HG02610 (cell line): ENCODE data around the gene MRGPRG.
"Not testable (repeated sequence)": the region's sequence is repeated elsewhere in the genome, so short reads cannot be mapped to it uniquely, and the experiment has no call there.

Experiments used
- ATAC-seq: cut with Tn5 transposase; IDR thresholded peaks from one replicate; pipeline ENCODE4 v1.9.1; 2021; ENCODE audit warnings: mild to moderate bottlenecking, moderate library complexity; ENCODE audit not compliant: unreplicated experiment

Gene MRGPRG

GRCh38 chr11:3177931-3178330 is 40.7 kb downstream of the MRGPRG start:
- no peak for ATAC-seq

- no peak for ATAC-seq
These were observed 42.1 kb downstream of the MRGPRG start for GRCh38 chr11:3176487-3176886.

- no peak for ATAC-seq
These were observed 43.4 kb downstream of the MRGPRG start for GRCh38 chr11:3175194-3175593.

GRCh38 chr11:3174387-3174786 is 44.2 kb downstream of the MRGPRG start:
- ATAC-seq = no peak

GRCh38 chr11:3173795-3174194 is 44.8 kb downstream of the MRGPRG start:
- no peak for ATAC-seq

GRCh38 chr11:3171931-3172560 is 46.6 kb downstream of the MRGPRG start:
- no peak for ATAC-seq

- no peak for ATAC-seq
These were observed 47.6 kb downstream of the MRGPRG start for GRCh38 chr11:3170756-3171650.

- ATAC-seq = no peak
These were observed 48.4 kb downstream of the MRGPRG start for GRCh38 chr11:3170044-3170755.

- ATAC-seq = no peak
These were observed 49.2 kb downstream of the MRGPRG start for GRCh38 chr11:3169255-3170043.

GRCh38 chr11:3168742-3169254 is 49.8 kb downstream of the MRGPRG start:
- ATAC-seq = not testable (repeated sequence)
